ENCODE measurements around the gene AMZ1.

GRCh38 chr7:2687338-2687869 lies 598 bp upstream of the AMZ1 start:
- TF ChIP-seq CTCF (IDR thresholded peaks at IDR 0.05; ENCODE audit: low read depth, low read length) (no peak), EZH2phosphoT487 (IDR thresholded peaks at IDR 0.05; ENCODE audit: low read depth) (no peak)
